Measurements from ENCODE around the gene RNF38. TPM values are rescaled to one million over a fixed set of nuclear protein-coding genes. Genes with fewer than 3 reads are reported as not detected.

Gene RNF38
- total and polyA plus RNA-seq, 10 donors = 9.5 to 67.1 (median 46.4) TPM

DNA sequence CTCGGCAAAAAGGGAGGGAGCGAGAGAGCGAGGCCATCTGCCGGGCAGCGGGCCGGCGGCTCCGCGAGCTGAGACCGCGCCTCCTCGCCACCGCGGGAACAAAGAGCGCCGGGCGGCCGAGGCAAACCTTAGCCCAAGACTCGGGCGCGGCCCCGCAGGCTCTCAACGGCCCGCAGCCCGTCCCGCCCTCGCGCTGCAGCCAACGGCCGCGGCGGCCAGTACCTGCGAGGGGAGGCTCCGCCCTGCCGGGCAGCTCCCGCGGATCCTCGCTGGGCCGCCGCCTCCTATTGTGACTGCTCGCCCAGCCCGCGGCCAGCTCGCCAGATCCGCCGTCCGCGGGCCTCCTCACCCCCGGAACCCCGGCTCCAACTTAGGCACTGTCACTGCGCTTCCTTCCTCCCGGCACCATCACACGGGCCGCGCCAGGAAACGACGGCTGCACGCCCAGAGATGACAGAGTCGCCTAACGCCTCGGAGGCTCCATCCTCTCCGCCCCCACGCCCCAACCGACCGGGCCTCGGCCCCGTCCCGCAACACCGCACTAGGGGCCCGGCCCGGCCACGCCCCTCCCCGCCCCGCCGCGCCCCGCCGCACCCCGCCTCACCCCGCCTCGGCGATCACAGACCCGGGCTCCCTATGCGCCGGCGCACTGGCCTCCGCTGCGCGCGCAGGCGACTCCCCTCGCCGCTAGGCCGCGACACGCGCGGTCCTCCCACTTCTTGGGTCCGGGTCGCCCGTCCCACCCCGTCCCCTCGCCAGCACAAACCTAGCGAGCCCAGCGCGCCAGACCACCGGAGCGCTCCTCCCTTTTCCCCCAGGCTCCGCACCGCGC, 479 bp upstream of the RNF38 start:
- TF ChIP-seq POLR2A (IDR thresholded peaks at IDR 0.05) (peak in 2 of 3 donors; percentile 2 to 27), POLR2AphosphoS5 (IDR thresholded peaks at IDR 0.05) (peak; percentile 79 to 90 (median 87))
- TF ChIP-seq, protein P1, sequence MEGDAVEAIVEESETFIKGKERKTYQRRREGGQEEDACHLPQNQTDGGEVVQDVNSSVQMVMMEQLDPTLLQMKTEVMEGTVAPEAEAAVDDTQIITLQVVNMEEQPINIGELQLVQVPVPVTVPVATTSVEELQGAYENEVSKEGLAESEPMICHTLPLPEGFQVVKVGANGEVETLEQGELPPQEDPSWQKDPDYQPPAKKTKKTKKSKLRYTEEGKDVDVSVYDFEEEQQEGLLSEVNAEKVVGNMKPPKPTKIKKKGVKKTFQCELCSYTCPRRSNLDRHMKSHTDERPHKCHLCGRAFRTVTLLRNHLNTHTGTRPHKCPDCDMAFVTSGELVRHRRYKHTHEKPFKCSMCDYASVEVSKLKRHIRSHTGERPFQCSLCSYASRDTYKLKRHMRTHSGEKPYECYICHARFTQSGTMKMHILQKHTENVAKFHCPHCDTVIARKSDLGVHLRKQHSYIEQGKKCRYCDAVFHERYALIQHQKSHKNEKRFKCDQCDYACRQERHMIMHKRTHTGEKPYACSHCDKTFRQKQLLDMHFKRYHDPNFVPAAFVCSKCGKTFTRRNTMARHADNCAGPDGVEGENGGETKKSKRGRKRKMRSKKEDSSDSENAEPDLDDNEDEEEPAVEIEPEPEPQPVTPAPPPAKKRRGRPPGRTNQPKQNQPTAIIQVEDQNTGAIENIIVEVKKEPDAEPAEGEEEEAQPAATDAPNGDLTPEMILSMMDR (IDR thresholded peaks at IDR 0.05 in 8 of 11, conservative IDR thresholded peaks at IDR 0.05 in 3 of 11) = peak in 5 of 11 experiments; percentile 14 to 39 (median 33)
- Histone ChIP-seq H3K36me3 (peaks cover 0 to 9% (median 0%) of the 10 kb centered on the region in 6 donors), H3K27me3 (replicated peaks in 1 of 7) (no peaks in the 10 kb centered on the region), H3K27ac (peak overlapping the region; percentile 93 to 100 (median 98)), H3K4me3 (peak overlapping the region; percentile 52 to 95 (median 78)), H3K4me1 (peaks cover 8 to 61% (median 40%) of the 10 kb centered on the region in 6 donors), H3K9me3 (no peaks in the 10 kb centered on the region)
- intact Hi-C loops (cut with DNase I; ENCODE audit: low total_unique reads) = loop anchor here (10.0 kb wide), 1 partner anchor 84 kb away; no protein-coding TSS in a partner anchor
- DNase-seq = peak; percentile 97
- 0 to 1% (median 1%) methylated on average over 32 to 111 of the region's 111 CpGs for WGBS, 5 donors

DNA sequence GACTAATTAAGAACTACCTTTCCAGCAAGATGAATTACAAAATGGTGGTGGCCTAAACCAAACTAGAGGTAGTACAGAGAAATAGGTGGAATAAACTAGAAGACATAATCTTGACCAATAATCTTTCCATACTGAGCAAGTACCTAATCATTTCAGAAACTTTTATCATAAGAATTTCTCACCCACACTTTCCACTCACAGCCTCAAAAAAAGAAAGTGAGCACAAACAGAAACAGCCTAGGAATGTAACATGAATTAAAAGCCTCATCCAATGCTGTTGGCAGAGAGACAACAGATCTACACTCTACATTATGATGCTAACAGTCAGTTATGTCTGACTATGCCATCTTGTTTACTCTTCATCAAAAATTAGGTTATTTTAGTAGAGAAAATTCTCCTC, 1.3 kb downstream of the RNF38 start:
- DNase-seq = no peak
- TF ChIP-seq POLR2A (IDR thresholded peaks at IDR 0.05) (no peak), POLR2AphosphoS5 (IDR thresholded peaks at IDR 0.05) (no peak)
- TF ChIP-seq, protein P1 (IDR thresholded peaks at IDR 0.05 in 8 of 11, conservative IDR thresholded peaks at IDR 0.05 in 3 of 11) = no peak
- H3K4me1 ChIP-seq = peaks cover 13 to 79% (median 55%) of the 10 kb centered on the region in 6 donors
- no peaks in the 10 kb centered on the region for H3K9me3 ChIP-seq
- intact Hi-C loops (cut with DNase I; ENCODE audit: low total_unique reads) = no loop called here
- peaks cover 0 to 16% (median 0%) of the 10 kb centered on the region in 6 donors for H3K36me3 ChIP-seq
- H3K27me3 ChIP-seq (replicated peaks in 1 of 7) = no peaks in the 10 kb centered on the region
- H3K4me3 ChIP-seq = peak overlapping the region in 4 of 8 donors; percentile 76 to 91 (median 78)
- H3K27ac ChIP-seq = peak overlapping the region in 2 of 8 donors; percentile 98 to 100

DNA sequence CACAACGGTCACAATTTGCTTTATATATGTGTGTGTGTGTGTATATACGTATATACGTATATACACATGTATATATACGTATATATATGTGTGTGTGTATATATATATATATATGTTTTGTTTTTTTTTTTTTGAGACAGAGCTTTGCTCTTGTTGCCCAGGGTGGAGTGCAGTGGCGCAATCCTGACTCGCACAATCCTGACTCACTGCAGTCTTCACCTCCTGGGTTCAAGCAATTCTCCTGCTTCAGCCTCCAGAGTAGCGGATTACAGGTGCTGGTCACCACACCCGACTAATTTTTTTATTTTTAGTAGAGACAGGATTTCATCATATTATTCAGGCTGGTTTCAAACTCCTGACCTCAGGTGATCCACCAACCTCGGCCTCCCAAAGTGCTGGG, 3.1 kb downstream of the RNF38 start:
- WGBS, 5 donors = 86 to 94% (median 90%) methylated on average over 9 of the region's 9 CpGs
- Histone ChIP-seq H3K4me3 (no peak overlapping the region), H3K4me1 (peaks cover 13 to 90% (median 60%) of the 10 kb centered on the region in 6 donors), H3K36me3 (peaks cover 0 to 20% (median 0%) of the 10 kb centered on the region in 6 donors), H3K27me3 (replicated peaks in 1 of 7) (no peaks in the 10 kb centered on the region), H3K27ac (no peak overlapping the region), H3K9me3 (no peaks in the 10 kb centered on the region)
- intact Hi-C loops (cut with DNase I; ENCODE audit: low total_unique reads) = no loop called here
- TF ChIP-seq POLR2A (IDR thresholded peaks at IDR 0.05) = no peak
- TF ChIP-seq POLR2AphosphoS5 (IDR thresholded peaks at IDR 0.05) = no peak
- TF ChIP-seq, protein P1 (IDR thresholded peaks at IDR 0.05 in 8 of 11, conservative IDR thresholded peaks at IDR 0.05 in 3 of 11) = no peak
- no peak for DNase-seq

DNA sequence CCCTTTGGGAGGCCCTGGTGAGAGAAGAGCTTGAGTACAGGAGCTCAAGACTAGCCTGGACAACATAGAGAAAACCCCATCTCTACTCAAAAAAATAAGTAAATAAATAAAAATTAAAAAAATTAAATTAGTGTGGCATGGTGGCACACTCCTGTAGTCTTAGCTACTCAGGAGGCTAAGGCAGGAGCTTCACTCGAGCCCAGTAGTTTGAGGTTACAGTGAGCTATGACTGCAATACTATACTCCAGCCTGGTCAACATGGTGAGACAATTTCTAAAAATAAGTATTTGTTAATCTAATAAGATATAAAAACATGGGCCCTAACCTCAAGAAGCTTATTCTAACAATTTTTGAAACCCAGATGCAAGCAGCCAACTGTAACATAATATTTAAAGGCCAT, 7.6 kb downstream of the RNF38 start:
- intact Hi-C loops (cut with DNase I; ENCODE audit: low total_unique reads) = no loop called here
- H3K36me3 ChIP-seq = peaks cover 0 to 37% (median 0%) of the 10 kb centered on the region in 6 donors
- H3K27ac ChIP-seq = no peak overlapping the region
- H3K4me3 ChIP-seq = no peak overlapping the region
- peaks cover 13 to 99% (median 55%) of the 10 kb centered on the region in 6 donors for H3K4me1 ChIP-seq
- H3K9me3 ChIP-seq = no peaks in the 10 kb centered on the region
- TF ChIP-seq POLR2A (IDR thresholded peaks at IDR 0.05) (no peak), POLR2AphosphoS5 (IDR thresholded peaks at IDR 0.05) (no peak)
- TF ChIP-seq, protein P1 (IDR thresholded peaks at IDR 0.05 in 8 of 11, conservative IDR thresholded peaks at IDR 0.05 in 3 of 11) = no peak
- no peaks in the 10 kb centered on the region for H3K27me3 ChIP-seq (replicated peaks in 1 of 7)
- DNase-seq = no peak
- 82 to 92% (median 83%) methylated on average over 1 of the region's 1 CpG for WGBS, 5 donors

Measured in spleen (tissue), 11 donors.